GM23248 (cell line): Measurements from ENCODE around the gene SKI. TPM values are rescaled to one million over a fixed set of nuclear protein-coding genes. Genes with fewer than 3 reads are reported as not detected.

Source experiments
- DNase-seq: peaks from one replicate; pipeline ENCODE4 v3.0.0-alpha.2; 2015
- H2AFZ ChIP-seq: fragments of 200-600 bp; sonication (generic); 2 replicates; pipeline ENCODE4 v1.6.1; 2016; ENCODE audit warnings: antibody characterized with exemption
- H3F3A ChIP-seq: fragments of 200-600 bp; sonication (generic); 2 replicates; pipeline ENCODE4 v1.6.1; 2016; ENCODE audit warnings: mild to moderate bottlenecking, antibody characterized with exemption, mixed run types; ENCODE audit not compliant: insufficient read depth
- H3K27ac ChIP-seq: fragments of 200-600 bp; sonication (generic); 2 replicates; pipeline ENCODE4 v1.5.1; 2016; ENCODE audit warnings: mild to moderate bottlenecking
- H3K27me3 ChIP-seq: fragments of 200-600 bp; sonication (generic); replicated peaks from 2 replicates; pipeline ENCODE4 v1.6.1; 2016; ENCODE audit warnings: mild to moderate bottlenecking; ENCODE audit not compliant: insufficient read depth
- H3K36me3 ChIP-seq: fragments of 200-600 bp; sonication (generic); 2 replicates; pipeline ENCODE4 v1.6.1; 2016; ENCODE audit warnings: low read depth, mild to moderate bottlenecking
- H3K4me1 ChIP-seq: fragments of 200-600 bp; sonication (generic); 2 replicates; pipeline ENCODE4 v1.6.1; 2016; ENCODE audit warnings: mild to moderate bottlenecking; ENCODE audit not compliant: insufficient read depth
- H3K4me2 ChIP-seq: fragments of 200-600 bp; sonication (generic); one replicate; pipeline ENCODE4 v1.6.1; 2016; ENCODE audit warnings: mild to moderate bottlenecking; ENCODE audit not compliant: unreplicated experiment
- H3K4me3 ChIP-seq: fragments of 200-600 bp; sonication (generic); 2 replicates; pipeline ENCODE4 v1.5.1; 2016; ENCODE audit warnings: mild to moderate bottlenecking
- H3K79me2 ChIP-seq: fragments of 200-600 bp; sonication (generic); 2 replicates; pipeline ENCODE4 v1.6.1; 2016; ENCODE audit warnings: mild to moderate bottlenecking; ENCODE audit not compliant: insufficient read depth
- H3K9ac ChIP-seq: fragments of 200-600 bp; sonication (generic); 2 replicates; pipeline ENCODE4 v1.6.1; 2016; ENCODE audit warnings: mild to moderate bottlenecking
- H3K9me2 ChIP-seq: fragments of 200-600 bp; sonication (generic); 2 replicates; pipeline ENCODE4 v1.6.1; 2016; ENCODE audit warnings: mixed run types, mild to moderate bottlenecking, moderate library complexity; ENCODE audit not compliant: insufficient read depth
- H3K9me3 ChIP-seq: fragments of 200-600 bp; sonication (generic); one replicate; pipeline ENCODE4 v1.6.1; 2017; ENCODE audit warnings: low read depth
- H4K20me1 ChIP-seq: fragments of 200-600 bp; sonication (generic); 2 replicates; pipeline ENCODE4 v1.6.0; 2016; ENCODE audit not compliant: insufficient read depth
- EZH2 ChIP-seq: fragments of 200-600 bp; sonication (generic); IDR thresholded peaks from 2 replicates; pipeline ENCODE4 v1.6.1; 2018; ENCODE audit warnings: antibody characterized with exemption, mild to moderate bottlenecking; ENCODE audit not compliant: insufficient read depth, poor library complexity, severe bottlenecking
- EZH2phosphoT487 ChIP-seq: fragments of 200-600 bp; sonication (generic); IDR thresholded peaks from 2 replicates; pipeline ENCODE4 v1.6.1; 2018; ENCODE audit warnings: antibody characterized with exemption, moderate library complexity, mild to moderate bottlenecking, low read depth; ENCODE audit not compliant: insufficient read depth
- WGBS, 2 experiments: methylation state at CpG; one replicate each; pipeline ENCODE4 v1.1.6; 2015 to 2017; ENCODE audit warnings: low lambda C conversion rate in 2 of 2, low coverage in 1 of 2; ENCODE audit errors: missing lambda C conversion rate in 2 of 2; 5-methylcytosine and 5-hydroxymethylcytosine counted together
- in situ Hi-C: fragments of 300-500 bp; cut with MboI; formaldehyde crosslinking; loops from 2 replicates; pipeline ENCODE4 v1.15.0; 2020
- polyA plus RNA-seq: library from polyadenylated mRNA; unstranded; fragments of >200 nt; fragmentation: Nextera tagmentation; extraction: Ambion mirVana; gene quantifications from 2 replicates; pipeline ENCODE4 v1.2.1, GENCODE V29; 2016
- total RNA-seq: library from RNA; depleted of rRNA; stranded (reverse); fragments of >200 nt; shearing (Covaris generic); gene quantifications from 2 replicates; pipeline ENCODE4 v1.2.3, GENCODE V29; 2014

Gene SKI
- total and polyA plus RNA-seq, 2 experiments from 2014 or later = 3.8 to 23.1 TPM

GRCh38 chr1:2347409-2347785 is 119.3 kb downstream of the SKI start:
- WGBS, 2 experiments = 83 to 89% methylated on average over 12 to 13 of the region's 13 CpGs
- Histone ChIP-seq H3K27ac (no peak overlapping the region), H3K4me1 (no peaks in the 10 kb centered on the region), H3K9ac (no peak overlapping the region), H3F3A (no peaks in the 10 kb centered on the region), H2AFZ (no peak overlapping the region), H3K36me3 (no peaks in the 10 kb centered on the region), H3K9me3 (no peaks in the 10 kb centered on the region), H3K27me3 (no peaks in the 10 kb centered on the region), H4K20me1 (no peaks in the 10 kb centered on the region), H3K9me2 (no peaks in the 10 kb centered on the region), H3K4me3 (no peak overlapping the region), H3K79me2 (no peaks in the 10 kb centered on the region), H3K4me2 (no peak overlapping the region)
- TF ChIP-seq EZH2phosphoT487 (no peak), EZH2 (no peak)
- in situ Hi-C loops = no loop called here
- DNase-seq = no peak

GRCh38 chr1:2347896-2348295 is 119.8 kb downstream of the SKI start:
- Histone ChIP-seq H3K9me2 (no peaks in the 10 kb centered on the region), H3K4me1 (no peaks in the 10 kb centered on the region), H3K9ac (no peak overlapping the region), H3K4me3 (no peak overlapping the region), H3K9me3 (no peaks in the 10 kb centered on the region), H3K27ac (no peak overlapping the region), H4K20me1 (no peaks in the 10 kb centered on the region), H3K27me3 (no peaks in the 10 kb centered on the region), H3K4me2 (no peak overlapping the region), H2AFZ (no peak overlapping the region), H3K79me2 (no peaks in the 10 kb centered on the region), H3K36me3 (no peaks in the 10 kb centered on the region), H3F3A (no peaks in the 10 kb centered on the region)
- in situ Hi-C loops = no loop called here
- WGBS, 2 experiments = 76 to 83% methylated on average over 23 of the region's 23 CpGs
- no peak for DNase-seq
- TF ChIP-seq EZH2 = no peak
- TF ChIP-seq EZH2phosphoT487 = no peak

DNA sequence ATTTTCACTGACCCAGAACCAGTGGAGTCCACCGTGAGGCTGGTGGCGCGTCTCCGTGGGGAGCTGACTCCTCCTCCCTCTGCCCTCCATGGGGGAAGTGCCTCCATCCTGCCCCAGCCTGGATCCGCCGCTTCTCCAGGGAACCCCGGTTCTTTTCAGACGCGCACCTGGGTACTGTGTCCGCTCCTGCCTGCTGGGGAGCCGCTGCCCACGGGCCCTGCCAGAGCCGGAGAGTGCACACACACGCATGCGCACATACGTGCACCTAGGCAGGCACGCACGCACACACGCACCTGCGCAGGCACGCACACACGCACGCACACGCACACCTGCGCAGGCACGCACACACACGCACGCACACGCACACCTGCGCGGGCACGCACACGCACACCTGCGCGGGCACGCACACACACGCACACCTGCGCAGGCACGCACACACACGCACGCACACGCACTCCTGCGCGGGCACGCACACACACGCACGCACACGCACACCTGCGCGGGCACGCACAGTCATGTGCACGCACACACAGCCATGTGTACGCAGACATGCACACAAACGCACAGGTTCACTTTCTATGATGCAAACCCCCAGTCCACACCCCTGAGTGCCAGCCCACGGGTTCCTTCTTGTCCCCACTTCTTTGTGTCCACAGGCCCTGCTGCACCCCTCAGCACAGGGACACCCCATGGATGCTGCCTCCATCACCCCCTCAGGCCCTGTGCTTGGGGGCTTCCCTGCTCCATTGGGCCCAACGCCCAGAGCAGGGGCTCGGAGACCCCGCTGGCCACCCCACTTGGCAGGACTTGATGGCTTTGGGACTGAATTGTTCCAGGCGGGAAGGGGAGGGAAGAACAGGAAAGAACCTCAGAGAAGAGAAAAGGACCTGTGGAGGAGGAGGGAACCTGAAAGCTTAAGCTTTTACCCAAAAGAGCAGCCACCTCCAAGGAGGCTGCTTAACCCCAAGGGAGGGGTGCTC is 120.5 kb downstream of the SKI start:
- DNase-seq = no peak
- Histone ChIP-seq H3K27ac (no peak overlapping the region), H3K79me2 (no peaks in the 10 kb centered on the region), H2AFZ (no peak overlapping the region), H3K4me1 (no peaks in the 10 kb centered on the region), H3K4me2 (no peak overlapping the region), H3K4me3 (no peak overlapping the region), H4K20me1 (no peaks in the 10 kb centered on the region), H3K9me3 (no peaks in the 10 kb centered on the region), H3K27me3 (no peaks in the 10 kb centered on the region), H3K36me3 (no peaks in the 10 kb centered on the region), H3F3A (no peaks in the 10 kb centered on the region), H3K9me2 (no peaks in the 10 kb centered on the region), H3K9ac (no peak overlapping the region)
- in situ Hi-C loops = no loop called here
- WGBS, 2 experiments = 86 to 88% methylated on average over 28 to 59 of the region's 59 CpGs
- no peak for TF ChIP-seq EZH2
- TF ChIP-seq EZH2phosphoT487 = no peak

GRCh38 chr1:2349806-2350205 is 121.7 kb downstream of the SKI start:
- Histone ChIP-seq H3K4me2 (no peak overlapping the region), H3K36me3 (no peaks in the 10 kb centered on the region), H3K4me1 (no peaks in the 10 kb centered on the region), H3K4me3 (no peak overlapping the region), H3K9me2 (no peaks in the 10 kb centered on the region), H3K27ac (no peak overlapping the region), H2AFZ (no peak overlapping the region), H3K79me2 (no peaks in the 10 kb centered on the region), H4K20me1 (no peaks in the 10 kb centered on the region), H3F3A (no peaks in the 10 kb centered on the region), H3K9ac (no peak overlapping the region), H3K27me3 (no peaks in the 10 kb centered on the region), H3K9me3 (no peaks in the 10 kb centered on the region)
- in situ Hi-C loops = no loop called here
- no peak for DNase-seq
- WGBS, 2 experiments = 70 to 75% methylated on average over 9 of the region's 9 CpGs
- TF ChIP-seq EZH2 (no peak), EZH2phosphoT487 (no peak)
